Measurements from ENCODE around the gene RAD50.

RAD50 gene

GRCh38 chr5:132667761-132668705, 111.3 kb downstream of the RAD50 start:
- DNase-seq = no peak
- in situ Hi-C loops (cut with HindIII; ENCODE audit: low pct_ligation_motif_present, low pct_unique_long_range_greater_than_20kb, low sequenced_read_pairs) = no loop called here

- DNase-seq = no peak
- in situ Hi-C loops (cut with HindIII; ENCODE audit: low pct_ligation_motif_present, low pct_unique_long_range_greater_than_20kb, low sequenced_read_pairs) = no loop called here
Measured at GRCh38 chr5:132668706-132669454, 112.1 kb downstream of the RAD50 start.

- no peak for DNase-seq
- in situ Hi-C loops (cut with HindIII; ENCODE audit: low pct_ligation_motif_present, low pct_unique_long_range_greater_than_20kb, low sequenced_read_pairs) = no loop called here
Measured at GRCh38 chr5:132669455-132669820, 112.7 kb downstream of the RAD50 start.

- in situ Hi-C loops (cut with HindIII; ENCODE audit: low pct_ligation_motif_present, low pct_unique_long_range_greater_than_20kb, low sequenced_read_pairs) = no loop called here
- DNase-seq = no peak
Measured at GRCh38 chr5:132669966-132670882, 113.4 kb downstream of the RAD50 start.

- no peak for DNase-seq
- in situ Hi-C loops (cut with HindIII; ENCODE audit: low pct_ligation_motif_present, low pct_unique_long_range_greater_than_20kb, low sequenced_read_pairs) = no loop called here
Measured at GRCh38 chr5:132671000-132671399, 114.2 kb downstream of the RAD50 start.

- in situ Hi-C loops (cut with HindIII; ENCODE audit: low pct_ligation_motif_present, low pct_unique_long_range_greater_than_20kb, low sequenced_read_pairs) = no loop called here
- DNase-seq = no peak
Measured at GRCh38 chr5:132673488-132673887, 116.7 kb downstream of the RAD50 start.

GRCh38 chr5:132673939-132674630, 117.3 kb downstream of the RAD50 start, which contains the start of gene IL4:
TSS of gene IL4 (plus strand) at chr5:132673989. CDS start at chr5:132674051, 62 bp downstream.
- in situ Hi-C loops (cut with HindIII; ENCODE audit: low pct_ligation_motif_present, low pct_unique_long_range_greater_than_20kb, low sequenced_read_pairs) = no loop called here
- no peak for DNase-seq

GRCh38 chr5:132674671-132675506, 118.1 kb downstream of the RAD50 start:
- peak; percentile 58 for DNase-seq
- in situ Hi-C loops (cut with HindIII; ENCODE audit: low pct_ligation_motif_present, low pct_unique_long_range_greater_than_20kb, low sequenced_read_pairs) = no loop called here

GRCh38 chr5:132675936-132676689, 119.3 kb downstream of the RAD50 start:
- no peak for DNase-seq
- in situ Hi-C loops (cut with HindIII; ENCODE audit: low pct_ligation_motif_present, low pct_unique_long_range_greater_than_20kb, low sequenced_read_pairs) = no loop called here

- in situ Hi-C loops (cut with HindIII; ENCODE audit: low pct_ligation_motif_present, low pct_unique_long_range_greater_than_20kb, low sequenced_read_pairs) = no loop called here
- peak; percentile 93 for DNase-seq
Measured at GRCh38 chr5:132677191-132677590, 120.4 kb downstream of the RAD50 start.

- no peak for DNase-seq
- in situ Hi-C loops (cut with HindIII; ENCODE audit: low pct_ligation_motif_present, low pct_unique_long_range_greater_than_20kb, low sequenced_read_pairs) = no loop called here
Measured at GRCh38 chr5:132677682-132678400, 121.1 kb downstream of the RAD50 start.

- in situ Hi-C loops (cut with HindIII; ENCODE audit: low pct_ligation_motif_present, low pct_unique_long_range_greater_than_20kb, low sequenced_read_pairs) = no loop called here
- no peak for DNase-seq
Measured at GRCh38 chr5:132678735-132679134, 122.0 kb downstream of the RAD50 start.

GRCh38 chr5:132679166-132679565, 122.4 kb downstream of the RAD50 start:
- in situ Hi-C loops (cut with HindIII; ENCODE audit: low pct_ligation_motif_present, low pct_unique_long_range_greater_than_20kb, low sequenced_read_pairs) = no loop called here

GRCh38 chr5:132679717-132680380, 123.1 kb downstream of the RAD50 start:
- no peak for DNase-seq
- in situ Hi-C loops (cut with HindIII; ENCODE audit: low pct_ligation_motif_present, low pct_unique_long_range_greater_than_20kb, low sequenced_read_pairs) = no loop called here

More at GRCh38 chr5:132679166-132679565, 122.4 kb downstream of the RAD50 start:
- DNase-seq = no peak

GRCh38 chr5:132680780-132681475, 124.2 kb downstream of the RAD50 start:
- in situ Hi-C loops (cut with HindIII; ENCODE audit: low pct_ligation_motif_present, low pct_unique_long_range_greater_than_20kb, low sequenced_read_pairs) = no loop called here

More at GRCh38 chr5:132680780-132681475, 124.2 kb downstream of the RAD50 start:
- no peak for DNase-seq
